Left lung (tissue), 10 donors: ENCODE data around the gene EPHX1. TPM values are rescaled to one million over a fixed set of nuclear protein-coding genes. Genes with fewer than 3 reads are reported as not detected.

Experiments
- ATAC-seq: fragments of 200-7000 bp; cut with Tn5 transposase; one replicate; pipeline ENCODE4 v1.9.1; 2020; ENCODE audit warnings: moderate library complexity
- DNase-seq, 4 donors: peaks; one replicate each; pipeline ENCODE4 v3.0.0-alpha.2; 2013 to 2020
- H3K27ac ChIP-seq, 2 donors: fragments of 200-600 bp; sonication (generic) in 1 of 2; one replicate each; pipeline versions ENCODE4 v1.5.0 to v1.8.0; 2020 to 2021
- H3K27me3 ChIP-seq, 2 donors: fragments of 200-600 bp; sonication (generic) in 1 of 2; one replicate each; pipeline versions ENCODE4 v1.5.0 to v1.8.0; 2020 to 2021
- H3K36me3 ChIP-seq, 2 donors: fragments of 200-600 bp; sonication (generic) in 1 of 2; one replicate each; pipeline versions ENCODE4 v1.5.0 to v1.8.0; 2020 to 2021
- H3K4me1 ChIP-seq, 2 donors: fragments of 200-600 bp; one replicate each; pipeline ENCODE4 v1.8.0; 2021
- H3K4me3 ChIP-seq, 2 donors: fragments of 200-600 bp; sonication (generic) in 1 of 2; one replicate each; pipeline versions ENCODE4 v1.5.0 to v1.8.0; 2020 to 2021; ENCODE audit warnings: mild to moderate bottlenecking in 1 of 2
- H3K9me3 ChIP-seq, 2 donors: fragments of 200-600 bp; sonication (generic) in 1 of 2; one replicate each; pipeline versions ENCODE4 v1.5.0 to v1.8.0; 2020 to 2021
- intact Hi-C, 2 donors: fragments of 100-400 bp; cut with DNase I; formaldehyde crosslinking; loops; one replicate each; pipeline versions ENCODE4 v1.11.2 to v1.14.2; 2022
- polyA plus RNA-seq, 6 donors: library from polyadenylated mRNA; unstranded; fragments of 120-200 nt; gene quantifications; one replicate each; pipeline ENCODE4 v1.2.1, GENCODE V29; 2013; ENCODE audit not compliant: insufficient read length in 6 of 6
- total RNA-seq, 2 donors: library from RNA; stranded (reverse); fragmentation: NEBNext Ultra II Directional; extraction: Animal tissue kit (Norgen Biotek cat#: 25700); gene quantifications; one replicate each; pipeline ENCODE4 v1.2.1, GENCODE V29; 2021
- TF ChIP-seq, protein P1 (sequence below), 2 donors: fragments of 200-600 bp; sonication (generic) in 1 of 2; IDR thresholded peaks; one replicate each; pipeline versions ENCODE4 v1.5.0 to v1.8.0; 2021; ENCODE audit warnings: antibody characterized with exemption in 2 of 2
- donor health status: DM: no; HTN: yes; CAD: no.
- donor health status: DM: no; HTN: no; CAD: no.

Gene EPHX1
- total and polyA plus RNA-seq, 8 donors: 109 to 305 (median 119) TPM

DNA sequence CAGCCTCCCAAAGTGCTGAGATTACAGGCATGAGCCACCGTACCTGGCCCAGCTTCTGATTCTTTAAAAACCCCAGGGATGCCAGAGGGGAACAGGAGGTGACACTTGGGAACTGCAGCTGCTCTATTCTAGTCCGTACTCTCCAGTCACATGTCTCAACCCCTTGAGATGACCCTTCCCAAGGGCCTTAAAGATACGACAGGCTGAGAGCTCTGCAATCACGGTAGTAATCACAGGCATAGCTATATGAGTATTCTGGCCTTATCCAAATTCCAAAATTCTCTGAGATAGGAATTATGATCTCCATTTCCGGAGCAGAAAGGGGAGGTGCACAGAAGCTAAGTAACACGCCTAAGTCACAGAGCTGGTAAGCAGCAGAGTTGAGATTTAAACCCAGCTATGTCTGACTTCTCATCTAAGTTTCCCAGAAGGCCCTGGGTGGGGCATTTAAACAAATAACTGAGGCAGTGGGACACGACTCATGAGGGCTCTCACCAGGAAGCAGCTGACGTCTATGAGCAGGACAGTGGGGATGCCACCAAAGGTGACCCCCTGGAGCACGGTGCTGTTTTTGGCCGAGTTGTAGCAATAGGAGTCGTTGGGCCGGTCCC lies 67.1 kb downstream of the EPHX1 start:
- Histone ChIP-seq H3K4me1 (peaks cover 20 to 68% of the 10 kb centered on the region in 2 donors), H3K27me3 (no peaks in the 10 kb centered on the region), H3K9me3 (no peaks in the 10 kb centered on the region), H3K27ac (peak overlapping the region in 1 of 2 donors; percentile 15), H3K36me3 (peaks cover 0 to 57% of the 10 kb centered on the region in 2 donors), H3K4me3 (no peak overlapping the region)
- ATAC-seq: no peak
- no peak for DNase-seq
- TF ChIP-seq, protein P1, sequence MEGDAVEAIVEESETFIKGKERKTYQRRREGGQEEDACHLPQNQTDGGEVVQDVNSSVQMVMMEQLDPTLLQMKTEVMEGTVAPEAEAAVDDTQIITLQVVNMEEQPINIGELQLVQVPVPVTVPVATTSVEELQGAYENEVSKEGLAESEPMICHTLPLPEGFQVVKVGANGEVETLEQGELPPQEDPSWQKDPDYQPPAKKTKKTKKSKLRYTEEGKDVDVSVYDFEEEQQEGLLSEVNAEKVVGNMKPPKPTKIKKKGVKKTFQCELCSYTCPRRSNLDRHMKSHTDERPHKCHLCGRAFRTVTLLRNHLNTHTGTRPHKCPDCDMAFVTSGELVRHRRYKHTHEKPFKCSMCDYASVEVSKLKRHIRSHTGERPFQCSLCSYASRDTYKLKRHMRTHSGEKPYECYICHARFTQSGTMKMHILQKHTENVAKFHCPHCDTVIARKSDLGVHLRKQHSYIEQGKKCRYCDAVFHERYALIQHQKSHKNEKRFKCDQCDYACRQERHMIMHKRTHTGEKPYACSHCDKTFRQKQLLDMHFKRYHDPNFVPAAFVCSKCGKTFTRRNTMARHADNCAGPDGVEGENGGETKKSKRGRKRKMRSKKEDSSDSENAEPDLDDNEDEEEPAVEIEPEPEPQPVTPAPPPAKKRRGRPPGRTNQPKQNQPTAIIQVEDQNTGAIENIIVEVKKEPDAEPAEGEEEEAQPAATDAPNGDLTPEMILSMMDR (IDR thresholded peaks at IDR 0.05): no peak
- intact Hi-C loops: no loop called here

DNA sequence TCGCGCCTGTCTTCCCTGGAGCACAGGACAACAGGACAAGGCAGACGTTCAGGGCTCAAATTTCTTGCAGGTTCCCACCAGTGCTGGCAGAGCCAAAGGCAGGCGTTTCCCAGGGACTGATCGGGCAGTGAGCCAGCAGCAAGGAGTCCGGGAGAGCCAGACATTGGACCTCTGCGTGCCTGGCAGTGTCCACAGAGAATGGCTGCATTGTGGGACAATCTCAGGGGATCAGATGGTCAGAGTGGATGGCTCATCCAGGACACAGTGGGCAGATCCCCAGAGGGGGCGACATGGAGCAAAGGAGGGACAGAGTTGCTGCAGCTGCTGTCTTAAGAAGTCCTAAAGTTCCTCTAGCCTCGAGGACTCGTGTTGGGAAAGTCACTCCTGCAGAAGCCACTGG lies 67.7 kb downstream of the EPHX1 start:
- Histone ChIP-seq H3K27ac (peak overlapping the region in 1 of 2 donors; percentile 15), H3K4me1 (peaks cover 20 to 68% of the 10 kb centered on the region in 2 donors), H3K9me3 (no peaks in the 10 kb centered on the region), H3K4me3 (no peak overlapping the region), H3K27me3 (no peaks in the 10 kb centered on the region), H3K36me3 (peaks cover 0 to 51% of the 10 kb centered on the region in 2 donors)
- intact Hi-C loops: no loop called here
- DNase-seq: peak in 1 of 4 donors; percentile 66
- no peak for ATAC-seq
- TF ChIP-seq, protein P1 (IDR thresholded peaks at IDR 0.05): peak; percentile 25 to 33

DNA sequence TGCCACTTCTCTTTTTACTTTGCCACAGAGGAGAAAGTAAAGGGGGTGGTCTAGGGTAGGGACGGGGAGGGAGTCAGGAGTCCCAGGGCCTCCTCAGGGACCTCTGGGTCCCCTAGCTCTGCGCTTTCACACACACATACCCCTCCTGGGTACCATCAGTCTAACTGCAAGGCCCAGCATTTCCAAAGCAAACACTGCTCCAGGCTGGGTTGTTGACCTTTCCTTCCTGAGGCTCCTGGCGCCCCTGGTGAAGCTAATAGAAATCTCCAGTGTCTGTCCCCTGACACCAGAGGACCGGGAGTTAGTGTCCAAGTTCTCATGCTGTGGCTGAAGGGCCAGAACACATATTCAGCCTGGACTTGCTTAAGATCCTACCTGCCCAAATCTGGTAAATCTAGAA lies 68.4 kb downstream of the EPHX1 start:
- Histone ChIP-seq H3K9me3 (no peaks in the 10 kb centered on the region), H3K4me3 (no peak overlapping the region), H3K27me3 (no peaks in the 10 kb centered on the region), H3K36me3 (peaks cover 0 to 44% of the 10 kb centered on the region in 2 donors), H3K27ac (peak overlapping the region in 1 of 2 donors; percentile 37), H3K4me1 (peaks cover 20 to 71% of the 10 kb centered on the region in 2 donors)
- DNase-seq (no peak), ATAC-seq (no peak)
- TF ChIP-seq, protein P1 (IDR thresholded peaks at IDR 0.05): no peak
- intact Hi-C loops: no loop called here

DNA sequence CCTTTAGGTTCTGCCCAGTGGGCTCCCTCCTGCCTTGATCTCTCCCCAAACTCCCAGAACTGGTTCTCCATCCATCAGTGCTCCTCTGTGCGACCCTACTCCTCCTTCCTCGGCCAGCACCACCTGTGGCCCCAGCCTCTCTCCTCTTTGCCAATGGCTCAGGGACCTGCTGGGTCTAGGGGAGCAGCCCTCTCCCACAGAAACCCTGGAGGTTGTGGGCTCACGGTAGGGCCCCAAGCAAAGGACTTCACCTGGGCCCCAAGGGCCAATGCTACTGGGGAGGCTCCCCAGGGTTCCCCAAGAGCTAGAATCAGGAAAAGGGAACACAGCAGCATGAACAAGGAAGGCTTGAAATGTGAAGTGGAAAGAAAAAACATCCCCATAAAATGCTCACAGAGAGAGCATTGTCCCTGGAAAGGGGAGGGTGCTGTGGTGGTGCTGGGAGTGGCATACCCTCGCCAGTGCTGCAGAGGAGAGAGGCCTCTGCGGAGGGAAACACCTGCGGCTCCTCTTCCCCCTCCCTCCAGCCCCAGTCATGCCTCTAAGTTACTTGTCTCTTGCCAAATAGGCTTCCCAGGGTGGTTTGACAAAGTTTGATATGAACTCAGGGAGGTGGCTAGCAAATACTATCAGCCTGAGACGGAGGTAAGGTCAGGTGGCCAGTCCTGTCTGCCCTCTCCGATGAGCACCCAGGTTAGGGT lies 69.7 kb downstream of the EPHX1 start:
- peak overlapping the region in 1 of 2 donors; percentile 93 for H3K27ac ChIP-seq
- no peaks in the 10 kb centered on the region for H3K9me3 ChIP-seq
- H3K36me3 ChIP-seq: peaks cover 0 to 30% of the 10 kb centered on the region in 2 donors
- H3K27me3 ChIP-seq: no peaks in the 10 kb centered on the region
- intact Hi-C loops: no loop called here
- peaks cover 20 to 75% of the 10 kb centered on the region in 2 donors for H3K4me1 ChIP-seq
- ATAC-seq (no peak), DNase-seq (no peak)
- TF ChIP-seq, protein P1 (IDR thresholded peaks at IDR 0.05): no peak
- H3K4me3 ChIP-seq: peak overlapping the region in 1 of 2 donors; percentile 97

DNA sequence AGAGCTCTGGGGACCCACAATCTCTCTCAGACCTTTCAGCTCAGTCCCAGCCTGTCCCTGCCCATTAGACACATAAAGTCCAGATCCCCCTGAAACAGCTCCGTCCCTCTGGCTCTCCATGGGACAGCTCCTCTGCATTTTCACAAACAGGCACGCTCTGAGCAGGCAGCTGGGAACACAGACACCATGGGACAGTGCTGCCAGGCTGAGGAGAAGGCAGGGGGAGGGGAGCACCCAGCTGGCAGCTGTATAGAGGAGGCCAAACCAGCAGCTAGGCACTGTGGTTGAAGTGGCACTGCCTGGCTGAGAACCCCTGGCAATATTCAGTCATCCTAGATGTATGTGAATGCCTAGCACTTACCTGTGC lies 70.3 kb downstream of the EPHX1 start:
- peak overlapping the region in 1 of 2 donors; percentile 97 for H3K4me3 ChIP-seq
- intact Hi-C loops: no loop called here
- ATAC-seq (no peak), DNase-seq (no peak)
- no peaks in the 10 kb centered on the region for H3K27me3 ChIP-seq
- TF ChIP-seq, protein P1 (IDR thresholded peaks at IDR 0.05): no peak
- peaks cover 0 to 25% of the 10 kb centered on the region in 2 donors for H3K36me3 ChIP-seq
- H3K4me1 ChIP-seq: peaks cover 20 to 70% of the 10 kb centered on the region in 2 donors
- H3K9me3 ChIP-seq: no peaks in the 10 kb centered on the region
- H3K27ac ChIP-seq: peak overlapping the region in 1 of 2 donors; percentile 93
